Endothelial cell of umbilical vein (primary cell): Measurements from ENCODE around the gene XRCC6.

Experiments
- EZH2 ChIP-seq: IDR thresholded peaks from 2 replicates; pipeline ENCODE4 v1.6.1; 2012; ENCODE audit warnings: borderline replicate concordance, low read depth, mild to moderate bottlenecking, moderate library complexity, low read length, inconsistent platforms; ENCODE audit not compliant: severe bottlenecking
- FOS ChIP-seq: IDR thresholded peaks from 2 replicates; pipeline ENCODE4 v1.6.1; 2011; ENCODE audit warnings: mild to moderate bottlenecking, low read length, moderate library complexity, borderline replicate concordance; ENCODE audit not compliant: insufficient read depth
- GATA2 ChIP-seq: IDR thresholded peaks from 2 replicates; pipeline ENCODE4 v1.7.0; 2011; ENCODE audit warnings: low read depth, mild to moderate bottlenecking, moderate library complexity, mixed read lengths, low read length; ENCODE audit not compliant: insufficient read length, insufficient read depth
- JUN ChIP-seq: IDR thresholded peaks from 2 replicates; pipeline ENCODE4 v1.6.1; 2011; ENCODE audit warnings: borderline replicate concordance, low read depth; ENCODE audit not compliant: insufficient read length, insufficient read depth
- MYC ChIP-seq: IDR thresholded peaks from one replicate; pipeline ENCODE4 v1.6.1; 2011; ENCODE audit warnings: mild to moderate bottlenecking, low read depth, low read length
- POLR2A ChIP-seq: IDR thresholded peaks from 2 replicates; pipeline ENCODE4 v1.6.1; 2012; ENCODE audit warnings: low read depth, mild to moderate bottlenecking, control low read depth, low read length
- POLR2AphosphoS5 ChIP-seq: IDR thresholded peaks from 2 replicates; pipeline ENCODE4 v1.6.1; 2012; ENCODE audit warnings: low read depth, mild to moderate bottlenecking, control low read depth, low read length, moderate library complexity; ENCODE audit not compliant: insufficient read depth
- TF ChIP-seq, protein P1 (sequence below), 2 donors: IDR thresholded peaks; 1 replicate in 1 of 2; 2 replicates in 1 of 2; pipeline ENCODE4 v1.5.1; 2011; ENCODE audit warnings: low read length in 2 of 2, mild to moderate bottlenecking in 2 of 2, moderate library complexity in 2 of 2, control low read depth in 1 of 2, inconsistent platforms in 1 of 2, low read depth in 1 of 2; ENCODE audit not compliant: insufficient read depth in 1 of 2; ENCODE audit errors: extremely low read depth in 1 of 2
- TF ChIP-seq, protein P2 (sequence below): IDR thresholded peaks from 2 replicates; pipeline ENCODE4 v1.6.1; 2011; ENCODE audit not compliant: insufficient read depth, insufficient read length

GRCh38 chr22:41683052-41683451 is 62.0 kb downstream of the XRCC6 start:
- TF ChIP-seq, protein P1, sequence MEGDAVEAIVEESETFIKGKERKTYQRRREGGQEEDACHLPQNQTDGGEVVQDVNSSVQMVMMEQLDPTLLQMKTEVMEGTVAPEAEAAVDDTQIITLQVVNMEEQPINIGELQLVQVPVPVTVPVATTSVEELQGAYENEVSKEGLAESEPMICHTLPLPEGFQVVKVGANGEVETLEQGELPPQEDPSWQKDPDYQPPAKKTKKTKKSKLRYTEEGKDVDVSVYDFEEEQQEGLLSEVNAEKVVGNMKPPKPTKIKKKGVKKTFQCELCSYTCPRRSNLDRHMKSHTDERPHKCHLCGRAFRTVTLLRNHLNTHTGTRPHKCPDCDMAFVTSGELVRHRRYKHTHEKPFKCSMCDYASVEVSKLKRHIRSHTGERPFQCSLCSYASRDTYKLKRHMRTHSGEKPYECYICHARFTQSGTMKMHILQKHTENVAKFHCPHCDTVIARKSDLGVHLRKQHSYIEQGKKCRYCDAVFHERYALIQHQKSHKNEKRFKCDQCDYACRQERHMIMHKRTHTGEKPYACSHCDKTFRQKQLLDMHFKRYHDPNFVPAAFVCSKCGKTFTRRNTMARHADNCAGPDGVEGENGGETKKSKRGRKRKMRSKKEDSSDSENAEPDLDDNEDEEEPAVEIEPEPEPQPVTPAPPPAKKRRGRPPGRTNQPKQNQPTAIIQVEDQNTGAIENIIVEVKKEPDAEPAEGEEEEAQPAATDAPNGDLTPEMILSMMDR (IDR thresholded peaks at IDR 0.05; ENCODE audit: extremely low read depth in 1 of 2, insufficient read depth in 1 of 2, low read depth in 1 of 2, low read length in 2 of 2), result no peak
- no peak for TF ChIP-seq EZH2
- no peak for TF ChIP-seq POLR2AphosphoS5
- TF ChIP-seq POLR2A, result no peak
- TF ChIP-seq JUN, result no peak
- TF ChIP-seq, protein P2, sequence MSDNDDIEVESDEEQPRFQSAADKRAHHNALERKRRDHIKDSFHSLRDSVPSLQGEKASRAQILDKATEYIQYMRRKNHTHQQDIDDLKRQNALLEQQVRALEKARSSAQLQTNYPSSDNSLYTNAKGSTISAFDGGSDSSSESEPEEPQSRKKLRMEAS, result no peak
- no peak for TF ChIP-seq FOS
- TF ChIP-seq MYC, result no peak
- TF ChIP-seq GATA2, result no peak
